ENCODE measurements around the gene HCN3.

DNA sequence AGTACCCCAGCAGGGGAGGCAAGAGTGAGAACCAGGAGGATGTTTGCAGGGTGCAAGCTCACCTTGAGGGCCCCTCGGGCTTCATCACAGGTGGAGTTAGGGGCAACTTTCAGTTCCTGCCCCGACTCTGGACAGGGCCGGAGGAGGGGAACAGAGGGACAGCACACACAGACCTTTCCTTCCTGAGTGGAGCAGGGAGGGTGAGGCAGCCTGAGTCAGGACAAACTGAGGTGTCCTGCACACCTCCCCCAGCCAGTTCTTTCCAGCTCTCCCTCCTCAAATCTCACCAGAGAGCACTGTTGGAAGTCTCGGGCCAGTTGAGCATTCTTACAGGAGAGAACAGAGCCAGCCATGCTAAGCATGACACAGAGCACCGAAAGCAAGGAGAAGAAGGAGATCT, 23.5 kb upstream of the HCN3 start:
- TF ChIP-seq, protein P1, sequence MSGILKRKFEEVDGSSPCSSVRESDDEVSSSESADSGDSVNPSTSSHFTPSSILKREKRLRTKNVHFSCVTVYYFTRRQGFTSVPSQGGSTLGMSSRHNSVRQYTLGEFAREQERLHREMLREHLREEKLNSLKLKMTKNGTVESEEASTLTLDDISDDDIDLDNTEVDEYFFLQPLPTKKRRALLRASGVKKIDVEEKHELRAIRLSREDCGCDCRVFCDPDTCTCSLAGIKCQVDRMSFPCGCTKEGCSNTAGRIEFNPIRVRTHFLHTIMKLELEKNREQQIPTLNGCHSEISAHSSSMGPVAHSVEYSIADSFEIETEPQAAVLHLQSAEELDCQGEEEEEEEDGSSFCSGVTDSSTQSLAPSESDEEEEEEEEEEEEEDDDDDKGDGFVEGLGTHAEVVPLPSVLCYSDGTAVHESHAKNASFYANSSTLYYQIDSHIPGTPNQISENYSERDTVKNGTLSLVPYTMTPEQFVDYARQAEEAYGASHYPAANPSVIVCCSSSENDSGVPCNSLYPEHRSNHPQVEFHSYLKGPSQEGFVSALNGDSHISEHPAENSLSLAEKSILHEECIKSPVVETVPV (CRISPR knock-in tag; IDR thresholded peaks at IDR 0.05): no peak
- TF ChIP-seq OSR1 (CRISPR knock-in tag; IDR thresholded peaks at IDR 0.05): no peak
- TF ChIP-seq, protein P2, sequence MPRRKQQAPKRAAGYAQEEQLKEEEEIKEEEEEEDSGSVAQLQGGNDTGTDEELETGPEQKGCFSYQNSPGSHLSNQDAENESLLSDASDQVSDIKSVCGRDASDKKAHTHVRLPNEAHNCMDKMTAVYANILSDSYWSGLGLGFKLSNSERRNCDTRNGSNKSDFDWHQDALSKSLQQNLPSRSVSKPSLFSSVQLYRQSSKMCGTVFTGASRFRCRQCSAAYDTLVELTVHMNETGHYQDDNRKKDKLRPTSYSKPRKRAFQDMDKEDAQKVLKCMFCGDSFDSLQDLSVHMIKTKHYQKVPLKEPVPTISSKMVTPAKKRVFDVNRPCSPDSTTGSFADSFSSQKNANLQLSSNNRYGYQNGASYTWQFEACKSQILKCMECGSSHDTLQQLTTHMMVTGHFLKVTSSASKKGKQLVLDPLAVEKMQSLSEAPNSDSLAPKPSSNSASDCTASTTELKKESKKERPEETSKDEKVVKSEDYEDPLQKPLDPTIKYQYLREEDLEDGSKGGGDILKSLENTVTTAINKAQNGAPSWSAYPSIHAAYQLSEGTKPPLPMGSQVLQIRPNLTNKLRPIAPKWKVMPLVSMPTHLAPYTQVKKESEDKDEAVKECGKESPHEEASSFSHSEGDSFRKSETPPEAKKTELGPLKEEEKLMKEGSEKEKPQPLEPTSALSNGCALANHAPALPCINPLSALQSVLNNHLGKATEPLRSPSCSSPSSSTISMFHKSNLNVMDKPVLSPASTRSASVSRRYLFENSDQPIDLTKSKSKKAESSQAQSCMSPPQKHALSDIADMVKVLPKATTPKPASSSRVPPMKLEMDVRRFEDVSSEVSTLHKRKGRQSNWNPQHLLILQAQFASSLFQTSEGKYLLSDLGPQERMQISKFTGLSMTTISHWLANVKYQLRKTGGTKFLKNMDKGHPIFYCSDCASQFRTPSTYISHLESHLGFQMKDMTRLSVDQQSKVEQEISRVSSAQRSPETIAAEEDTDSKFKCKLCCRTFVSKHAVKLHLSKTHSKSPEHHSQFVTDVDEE (CRISPR knock-in tag; IDR thresholded peaks at IDR 0.05): no peak

Measured in SK-N-SH treated with all-trans-retinoic acid at 6 μM for 48 hours (cell line).